ENCODE measurements around the gene CD63.

- no peak for TF ChIP-seq CTCF (IDR thresholded peaks at IDR 0.05)
- TF ChIP-seq ZFX (IDR thresholded peaks at IDR 0.05; ENCODE audit: borderline replicate concordance), result no peak
These were observed 1.8 kb downstream of the CD63 start for GRCh38 chr12:55726971-55727370.

All from 22Rv1 (cell line).